ENCODE data around the gene ADGRB2. TPM values are rescaled to one million over a fixed set of nuclear protein-coding genes. Genes with fewer than 3 reads are reported as not detected.

ADGRB2 gene
- total RNA-seq, 2 experiments from 2014 or later, result 4.0 to 11.4 TPM

- Histone ChIP-seq H3K79me2 (ENCODE audit: insufficient read depth, low read depth, low read length) (no peaks in the 10 kb centered on the region), H3K27ac (ENCODE audit: low read depth, low read length, poor library complexity, severe bottlenecking) (no peak overlapping the region), H3K9me2 (ENCODE audit: insufficient read depth, low read length) (no peaks in the 10 kb centered on the region), H4K20me1 (ENCODE audit: insufficient read depth, low read length) (peaks cover 4% of the 10 kb centered on the region; the same call in 1 of the 2 replicates), H3K36me3 (ENCODE audit: insufficient read depth, low read length) (no peaks in the 10 kb centered on the region), H2AFZ (ENCODE audit: low read length) (no peak overlapping the region), H3K4me1 (ENCODE audit: insufficient read depth, low read length, poor library complexity, severe bottlenecking) (peaks cover 60% of the 10 kb centered on the region), H3K4me2 (ENCODE audit: low read length) (no peak overlapping the region), H3K4me3 (ENCODE audit: low read depth, low read length, poor library complexity, severe bottlenecking) (no peak overlapping the region), H3K9me3 (ENCODE audit: low read length) (no peaks in the 10 kb centered on the region)
- CTCF ChIA-PET (ENCODE audit: unreplicated experiment), result no interaction called here
- POLR2A ChIA-PET, result no interaction called here
- no TSS peak for BruUV-seq (replicated peaks)
- TF ChIP-seq, protein P1, sequence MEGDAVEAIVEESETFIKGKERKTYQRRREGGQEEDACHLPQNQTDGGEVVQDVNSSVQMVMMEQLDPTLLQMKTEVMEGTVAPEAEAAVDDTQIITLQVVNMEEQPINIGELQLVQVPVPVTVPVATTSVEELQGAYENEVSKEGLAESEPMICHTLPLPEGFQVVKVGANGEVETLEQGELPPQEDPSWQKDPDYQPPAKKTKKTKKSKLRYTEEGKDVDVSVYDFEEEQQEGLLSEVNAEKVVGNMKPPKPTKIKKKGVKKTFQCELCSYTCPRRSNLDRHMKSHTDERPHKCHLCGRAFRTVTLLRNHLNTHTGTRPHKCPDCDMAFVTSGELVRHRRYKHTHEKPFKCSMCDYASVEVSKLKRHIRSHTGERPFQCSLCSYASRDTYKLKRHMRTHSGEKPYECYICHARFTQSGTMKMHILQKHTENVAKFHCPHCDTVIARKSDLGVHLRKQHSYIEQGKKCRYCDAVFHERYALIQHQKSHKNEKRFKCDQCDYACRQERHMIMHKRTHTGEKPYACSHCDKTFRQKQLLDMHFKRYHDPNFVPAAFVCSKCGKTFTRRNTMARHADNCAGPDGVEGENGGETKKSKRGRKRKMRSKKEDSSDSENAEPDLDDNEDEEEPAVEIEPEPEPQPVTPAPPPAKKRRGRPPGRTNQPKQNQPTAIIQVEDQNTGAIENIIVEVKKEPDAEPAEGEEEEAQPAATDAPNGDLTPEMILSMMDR (conservative IDR thresholded peaks at IDR 0.05; ENCODE audit: low read length), result no peak
- no peak for TF ChIP-seq EZH2phosphoT487 (IDR thresholded peaks at IDR 0.05; ENCODE audit: borderline replicate concordance, low read depth, low read length)
- DNase-seq (ENCODE audit: low spot score), result no peak
- intact Hi-C loops (cut with micrococcal nuclease; ENCODE audit: unreplicated experiment), result no loop called here
Measured at GRCh38 chr1:31747304-31747703, 16.8 kb downstream of the ADGRB2 start.

GRCh38 chr1:31746687-31747086, 17.5 kb downstream of the ADGRB2 start:
- no peak for DNase-seq (ENCODE audit: low spot score)
- Histone ChIP-seq H3K27ac (ENCODE audit: low read depth, low read length, poor library complexity, severe bottlenecking) (no peak overlapping the region), H3K79me2 (ENCODE audit: insufficient read depth, low read depth, low read length) (no peaks in the 10 kb centered on the region), H4K20me1 (ENCODE audit: insufficient read depth, low read length) (no peaks in the 10 kb centered on the region; the same call in 1 of the 2 replicates), H3K4me1 (ENCODE audit: insufficient read depth, low read length, poor library complexity, severe bottlenecking) (peaks cover 54% of the 10 kb centered on the region), H3K36me3 (ENCODE audit: insufficient read depth, low read length) (no peaks in the 10 kb centered on the region), H3K9me3 (ENCODE audit: low read length) (no peaks in the 10 kb centered on the region), H3K4me2 (ENCODE audit: low read length) (no peak overlapping the region), H3K4me3 (ENCODE audit: low read depth, low read length, poor library complexity, severe bottlenecking) (no peak overlapping the region), H3K9me2 (ENCODE audit: insufficient read depth, low read length) (no peaks in the 10 kb centered on the region), H2AFZ (ENCODE audit: low read length) (no peak overlapping the region)
- BruUV-seq (replicated peaks), result no TSS peak
- intact Hi-C loops (cut with micrococcal nuclease; ENCODE audit: unreplicated experiment), result no loop called here
- TF ChIP-seq EZH2phosphoT487 (IDR thresholded peaks at IDR 0.05; ENCODE audit: borderline replicate concordance, low read depth, low read length), result no peak
- TF ChIP-seq, protein P1 (conservative IDR thresholded peaks at IDR 0.05; ENCODE audit: low read length), result no peak
- ChIA-PET POLR2A (no interaction called here), CTCF (ENCODE audit: unreplicated experiment) (interaction anchor here (0.6 to 1.7 kb wide), 3 partner anchors 41 to 102 kb away, joined by 3 to 13 read pairs (median 3); no protein-coding TSS in a partner anchor)

DNA sequence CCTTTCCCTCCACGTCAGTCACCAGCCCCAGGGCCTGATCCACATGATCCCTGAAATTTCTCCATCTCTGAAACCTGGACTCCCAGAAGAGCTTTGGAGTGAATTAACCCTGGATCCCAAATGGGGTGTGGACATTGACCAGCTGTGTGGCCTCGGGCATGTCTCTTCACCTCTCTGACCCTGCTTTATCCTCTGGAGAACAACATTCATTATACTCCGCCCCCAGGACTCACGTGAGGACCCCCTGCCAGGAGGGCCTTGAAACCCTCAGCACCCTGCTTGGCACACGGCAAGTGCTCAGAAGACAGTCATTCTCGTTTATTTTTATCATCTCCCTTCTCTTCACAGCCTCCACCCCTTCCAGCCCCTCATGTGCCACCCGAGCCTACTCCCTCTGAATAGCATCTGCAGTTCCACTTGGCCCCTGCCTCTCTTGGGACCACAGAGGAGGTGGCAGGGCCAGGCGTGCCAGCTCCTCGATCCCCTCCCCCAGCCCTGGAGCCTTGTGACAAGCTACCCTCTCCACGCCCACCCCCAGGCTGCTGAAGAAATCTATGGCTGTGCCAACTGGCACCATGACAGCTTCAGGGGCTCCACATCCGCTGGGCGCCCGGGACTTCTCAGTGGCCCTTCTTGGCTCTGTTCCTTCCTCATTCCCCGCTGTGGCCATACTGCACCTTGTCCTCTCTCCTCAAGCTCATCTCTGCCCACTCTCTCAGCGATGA, 18.0 kb downstream of the ADGRB2 start:
- intact Hi-C loops (cut with micrococcal nuclease; ENCODE audit: unreplicated experiment), result loop anchor here (1.0 kb wide), 3 partner anchors 32 to 82 kb away; no protein-coding TSS in a partner anchor
- Histone ChIP-seq H3K9me2 (ENCODE audit: insufficient read depth, low read length) (no peaks in the 10 kb centered on the region), H3K9me3 (ENCODE audit: low read length) (no peaks in the 10 kb centered on the region), H3K4me2 (ENCODE audit: low read length) (peak overlapping the region; percentile 83), H3K79me2 (ENCODE audit: insufficient read depth, low read depth, low read length) (no peaks in the 10 kb centered on the region), H3K4me3 (ENCODE audit: low read depth, low read length, poor library complexity, severe bottlenecking) (no peak overlapping the region), H4K20me1 (ENCODE audit: insufficient read depth, low read length) (no peaks in the 10 kb centered on the region; the same call in 1 of the 2 replicates), H2AFZ (ENCODE audit: low read length) (no peak overlapping the region; the same call in 1 of the 2 replicates), H3K4me1 (ENCODE audit: insufficient read depth, low read length, poor library complexity, severe bottlenecking) (peaks cover 48% of the 10 kb centered on the region), H3K36me3 (ENCODE audit: insufficient read depth, low read length) (no peaks in the 10 kb centered on the region), H3K27ac (ENCODE audit: low read depth, low read length, poor library complexity, severe bottlenecking) (peak overlapping the region; percentile 80)
- no peak for DNase-seq (ENCODE audit: low spot score)
- ChIA-PET POLR2A (interaction anchor here (0.6 kb wide), 2 partner anchors 32 to 81 kb away, joined by 3 to 4 read pairs; no protein-coding TSS in a partner anchor), CTCF (ENCODE audit: unreplicated experiment) (interaction anchor here (0.5 to 1.8 kb wide), 11 partner anchors 11 to 103 kb away, joined by 3 to 13 read pairs (median 4); no protein-coding TSS in a partner anchor)
- TF ChIP-seq, protein P1 (conservative IDR thresholded peaks at IDR 0.05; ENCODE audit: low read length), result no peak; the same call in 1 of the 2 replicates
- TF ChIP-seq EZH2phosphoT487 (IDR thresholded peaks at IDR 0.05; ENCODE audit: borderline replicate concordance, low read depth, low read length), result no peak
- no TSS peak for BruUV-seq (replicated peaks)

Measured in OCI-LY7 (cell line).